Nephron progenitor cell (in vitro differentiated cells): Measurements from ENCODE around the gene MYCN.
"Not testable (repeated sequence)": the region's sequence is repeated elsewhere in the genome, so short reads cannot be mapped to it uniquely, and the experiment has no call there.

Experiments
- DNase-seq: peaks from one replicate; pipeline ENCODE4 v3.0.0; 2021
- H3K27ac Mint-ChIP-seq: 2 replicates; pipeline ENCODE4 v1.8.0; 2021; ENCODE audit warnings: mild to moderate bottlenecking, moderate library complexity, mixed read lengths
- H3K27me3 Mint-ChIP-seq: 2 replicates; pipeline ENCODE4 v1.8.0; 2021; ENCODE audit warnings: mild to moderate bottlenecking, low read depth, mixed read lengths; ENCODE audit not compliant: poor library complexity
- H3K36me3 Mint-ChIP-seq: 2 replicates; pipeline ENCODE4 v1.8.0; 2021; ENCODE audit warnings: low read depth, mixed read lengths
- H3K4me1 Mint-ChIP-seq: 2 replicates; pipeline ENCODE4 v1.8.0; 2021; ENCODE audit warnings: mixed read lengths
- H3K4me3 Mint-ChIP-seq: 2 replicates; pipeline ENCODE4 v1.8.0; 2021; ENCODE audit warnings: mild to moderate bottlenecking, moderate library complexity, mixed read lengths
- H3K9me3 Mint-ChIP-seq: 2 replicates; pipeline ENCODE4 v1.8.0; 2021; ENCODE audit warnings: mild to moderate bottlenecking, moderate library complexity, mixed read lengths
- CTCF ChIP-seq: fragments of 200-600 bp; sonication (generic); IDR thresholded peaks from 2 replicates; pipeline ENCODE4 v1.5.0; 2021; ENCODE audit warnings: antibody characterized with exemption

MYCN gene

GRCh38 chr2:15959331-15960153 is 19.2 kb downstream of the MYCN start:
- no peak for TF ChIP-seq CTCF
- H3K4me3 Mint-ChIP-seq = no peak overlapping the region
- no peaks in the 10 kb centered on the region for H3K36me3 Mint-ChIP-seq
- H3K27me3 Mint-ChIP-seq = peaks cover 4% of the 10 kb centered on the region
- H3K27ac Mint-ChIP-seq = no peak overlapping the region
- H3K9me3 Mint-ChIP-seq = peaks cover 18% of the 10 kb centered on the region
- no peak for DNase-seq
- H3K4me1 Mint-ChIP-seq = peaks cover 35% of the 10 kb centered on the region

GRCh38 chr2:15960154-15960520 is 19.8 kb downstream of the MYCN start:
- not testable (repeated sequence) for H3K27me3 Mint-ChIP-seq, DNase-seq, H3K4me3 Mint-ChIP-seq, H3K27ac Mint-ChIP-seq, H3K36me3 Mint-ChIP-seq
- Mint-ChIP-seq H3K4me1 (peaks cover 30% of the 10 kb centered on the region), H3K9me3 (peaks cover 18% of the 10 kb centered on the region)

- H3K27ac Mint-ChIP-seq, H3K27me3 Mint-ChIP-seq, H3K36me3 Mint-ChIP-seq, DNase-seq, H3K4me1 Mint-ChIP-seq, H3K4me3 Mint-ChIP-seq: not testable (repeated sequence)
- H3K9me3 Mint-ChIP-seq = peaks cover 21% of the 10 kb centered on the region
Observed at GRCh38 chr2:15963109-15963976, 23.0 kb downstream of the MYCN start.

- Mint-ChIP-seq H3K9me3 (peaks cover 21% of the 10 kb centered on the region), H3K4me1 (peaks cover 6% of the 10 kb centered on the region), H3K4me3 (no peak overlapping the region), H3K36me3 (no peaks in the 10 kb centered on the region), H3K27ac (no peak overlapping the region), H3K27me3 (peaks cover 4% of the 10 kb centered on the region)
- no peak for DNase-seq
- no peak for TF ChIP-seq CTCF
Observed at GRCh38 chr2:15963977-15964670, 23.8 kb downstream of the MYCN start.

- TF ChIP-seq CTCF = no peak
- Mint-ChIP-seq H3K4me3 (no peak overlapping the region), H3K27ac (no peak overlapping the region), H3K9me3 (peaks cover 21% of the 10 kb centered on the region), H3K27me3 (peaks cover 2% of the 10 kb centered on the region), H3K36me3 (no peaks in the 10 kb centered on the region), H3K4me1 (peaks cover 9% of the 10 kb centered on the region)
- no peak for DNase-seq
Observed at GRCh38 chr2:15964936-15965563, 24.7 kb downstream of the MYCN start.

- Mint-ChIP-seq H3K4me3 (no peak overlapping the region), H3K9me3 (peaks cover 21% of the 10 kb centered on the region), H3K36me3 (no peaks in the 10 kb centered on the region), H3K27me3 (no peaks in the 10 kb centered on the region), H3K27ac (no peak overlapping the region), H3K4me1 (peaks cover 9% of the 10 kb centered on the region)
- DNase-seq = no peak
- TF ChIP-seq CTCF = no peak
Observed at GRCh38 chr2:15965564-15966019, 25.2 kb downstream of the MYCN start.
